Measurements from ENCODE around the gene PLOD1.

Gene PLOD1

DNA sequence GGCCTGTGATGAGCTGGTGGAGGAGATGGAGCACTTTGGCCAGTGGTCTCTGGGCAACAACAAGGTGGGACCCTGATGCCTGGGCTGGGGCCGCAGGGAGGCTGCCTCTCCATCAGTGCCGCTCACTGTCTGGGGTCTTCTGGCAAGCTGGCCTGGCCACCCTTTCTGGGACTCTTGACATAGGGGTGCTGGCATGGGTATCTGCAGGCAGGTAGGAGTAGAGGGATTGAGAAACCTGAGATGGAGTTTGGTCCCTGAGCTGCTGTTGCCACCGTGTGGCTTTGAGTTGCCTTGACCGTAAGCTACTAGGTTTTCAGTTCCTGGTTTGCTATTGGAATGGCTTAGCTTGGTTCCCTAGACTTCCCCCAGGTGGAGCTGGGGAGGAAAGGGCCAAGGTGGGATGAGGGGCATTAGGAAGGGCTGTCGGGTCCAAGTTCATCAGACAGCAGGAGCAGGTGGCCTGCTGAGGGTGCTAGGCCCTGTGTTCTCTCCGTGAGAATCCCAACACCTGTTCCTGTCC, 32.6 kb downstream of the PLOD1 start:
- no CpG with 5 or more reads among the region's 6 CpGs for WGBS, 2 donors (ENCODE audit: extremely low coverage in 2 of 2, insufficient read length in 2 of 2, insufficient replicate concordance in 1 of 2)
- peaks cover 22 to 42% of the 10 kb centered on the region in 2 donors for H3K36me3 ChIP-seq (replicated peaks in 1 of 2; ENCODE audit: control insufficient read depth in 2 of 2, insufficient read depth in 2 of 2, low read length in 2 of 2)
- peak; percentile 14 for DNase-seq (ENCODE audit: low spot score)

DNA sequence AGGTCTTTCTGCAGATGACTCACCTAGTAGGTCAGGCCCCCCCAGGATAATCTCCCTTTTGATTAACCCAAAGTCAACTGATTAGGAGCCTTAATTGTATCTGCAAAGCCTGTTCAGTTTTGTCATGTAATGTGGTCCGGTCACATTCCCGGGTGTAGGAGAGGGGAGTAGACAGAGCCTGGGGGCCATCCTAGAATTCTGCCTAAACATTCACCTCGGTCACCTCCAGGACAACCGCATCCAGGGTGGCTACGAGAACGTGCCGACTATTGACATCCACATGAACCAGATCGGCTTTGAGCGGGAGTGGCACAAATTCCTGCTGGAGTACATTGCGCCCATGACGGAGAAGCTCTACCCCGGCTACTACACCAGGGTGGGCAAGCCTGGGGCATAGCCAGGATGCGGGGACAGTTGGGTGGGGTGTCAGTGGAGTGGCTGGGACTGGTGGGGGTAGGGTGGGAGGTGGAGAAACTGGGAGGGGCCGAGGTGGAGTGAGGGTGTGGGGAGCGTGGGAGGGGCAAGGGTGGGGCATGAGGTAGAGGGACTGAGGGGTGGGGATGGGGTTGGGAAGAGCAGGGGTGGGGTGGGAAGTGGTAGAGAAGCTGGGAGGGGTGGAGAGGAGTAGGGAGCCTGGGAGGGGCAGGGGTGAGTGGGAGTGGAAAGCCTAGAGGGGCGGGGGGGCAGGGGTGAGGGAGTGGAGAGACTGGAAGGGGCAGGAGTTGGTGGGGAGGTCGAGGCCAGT, 36.1 kb downstream of the PLOD1 start:
- no peak overlapping the region for H3K9ac ChIP-seq (ENCODE audit: low read depth, low read length, poor library complexity)
- no CpG with 5 or more reads among the region's 17 CpGs for WGBS, 2 donors (ENCODE audit: extremely low coverage in 2 of 2, insufficient read length in 2 of 2, insufficient replicate concordance in 1 of 2)
- no peak overlapping the region for H3K27ac ChIP-seq (replicated peaks; ENCODE audit: low read length)
- no peaks in the 10 kb centered on the region for H3K9me3 ChIP-seq (replicated peaks in 1 of 2; ENCODE audit: control insufficient read depth in 2 of 2, insufficient read depth in 1 of 2, low read depth in 1 of 2, low read length in 2 of 2)
- no peak overlapping the region for H3K4ac ChIP-seq (ENCODE audit: low read length)
- no peak overlapping the region for H3K4me3 ChIP-seq (ENCODE audit: low read length in 2 of 2)
- H4K8ac ChIP-seq (ENCODE audit: low read depth, low read length): no peak overlapping the region
- H2BK5ac ChIP-seq (ENCODE audit: low read length): no peak overlapping the region
- H4K91ac ChIP-seq (ENCODE audit: low read depth, low read length, poor library complexity): no peak overlapping the region
- no peaks in the 10 kb centered on the region for H3K4me1 ChIP-seq (ENCODE audit: control insufficient read depth in 2 of 2, insufficient read depth in 1 of 2, low read depth in 1 of 2, low read length in 2 of 2)
- H3K14ac ChIP-seq (ENCODE audit: low read length): no peak overlapping the region
- no peak overlapping the region for H3K23ac ChIP-seq (ENCODE audit: low read depth, low read length, poor library complexity)
- no peaks in the 10 kb centered on the region for H3K79me1 ChIP-seq (ENCODE audit: low read depth, low read length)
- no peaks in the 10 kb centered on the region for H3K27me3 ChIP-seq (ENCODE audit: control insufficient read depth in 3 of 3, insufficient read depth in 3 of 3, low read depth in 1 of 3, low read length in 3 of 3)
- no peak overlapping the region for H3K18ac ChIP-seq (ENCODE audit: low read length)
- no peak overlapping the region for H2AFZ ChIP-seq (ENCODE audit: low read length)
- H3K36me3 ChIP-seq (replicated peaks in 1 of 2; ENCODE audit: control insufficient read depth in 2 of 2, insufficient read depth in 2 of 2, low read length in 2 of 2): peaks cover 14 to 40% of the 10 kb centered on the region in 2 donors
- DNase-seq (ENCODE audit: low spot score): no peak
- H2BK15ac ChIP-seq (ENCODE audit: low read length): no peak overlapping the region
- no peak overlapping the region for H2BK12ac ChIP-seq (ENCODE audit: low read length)
- H3K4me2 ChIP-seq (ENCODE audit: insufficient read depth, low read length, poor library complexity, severe bottlenecking): no peak overlapping the region
- no peak overlapping the region for H2AK5ac ChIP-seq (ENCODE audit: low read depth, low read length)
- H2BK120ac ChIP-seq (ENCODE audit: low read depth, low read length): no peak overlapping the region

More for the DNA sequence above, 32.6 kb downstream of the PLOD1 start:
- H2BK5ac ChIP-seq (ENCODE audit: low read length): no peak overlapping the region
- H3K18ac ChIP-seq (ENCODE audit: low read length): no peak overlapping the region
- H3K4me3 ChIP-seq (ENCODE audit: low read length in 2 of 2): peak overlapping the region in 1 of 2 donors; percentile 54
- H4K8ac ChIP-seq (ENCODE audit: low read depth, low read length): no peak overlapping the region
- no peak overlapping the region for H4K91ac ChIP-seq (ENCODE audit: low read depth, low read length, poor library complexity)
- H3K27ac ChIP-seq (replicated peaks; ENCODE audit: low read length): no peak overlapping the region
- H2AK5ac ChIP-seq (ENCODE audit: low read depth, low read length): no peak overlapping the region
- H2BK12ac ChIP-seq (ENCODE audit: low read length): no peak overlapping the region
- no peak overlapping the region for H3K4me2 ChIP-seq (ENCODE audit: insufficient read depth, low read length, poor library complexity, severe bottlenecking)
- no peak overlapping the region for H3K14ac ChIP-seq (ENCODE audit: low read length)
- H2AFZ ChIP-seq (ENCODE audit: low read length): no peak overlapping the region
- H2BK15ac ChIP-seq (ENCODE audit: low read length): no peak overlapping the region
- H3K9me3 ChIP-seq (replicated peaks in 1 of 2; ENCODE audit: control insufficient read depth in 2 of 2, insufficient read depth in 1 of 2, low read depth in 1 of 2, low read length in 2 of 2): no peaks in the 10 kb centered on the region
- H3K23ac ChIP-seq (ENCODE audit: low read depth, low read length, poor library complexity): peak overlapping the region; percentile 65
- no peaks in the 10 kb centered on the region for H3K27me3 ChIP-seq (ENCODE audit: control insufficient read depth in 3 of 3, insufficient read depth in 3 of 3, low read depth in 1 of 3, low read length in 3 of 3)
- H3K4ac ChIP-seq (ENCODE audit: low read length): no peak overlapping the region
- no peaks in the 10 kb centered on the region for H3K79me1 ChIP-seq (ENCODE audit: low read depth, low read length)
- H2BK120ac ChIP-seq (ENCODE audit: low read depth, low read length): no peak overlapping the region
- no peaks in the 10 kb centered on the region for H3K4me1 ChIP-seq (ENCODE audit: control insufficient read depth in 2 of 2, insufficient read depth in 1 of 2, low read depth in 1 of 2, low read length in 2 of 2)
- no peak overlapping the region for H3K9ac ChIP-seq (ENCODE audit: low read depth, low read length, poor library complexity)

DNA sequence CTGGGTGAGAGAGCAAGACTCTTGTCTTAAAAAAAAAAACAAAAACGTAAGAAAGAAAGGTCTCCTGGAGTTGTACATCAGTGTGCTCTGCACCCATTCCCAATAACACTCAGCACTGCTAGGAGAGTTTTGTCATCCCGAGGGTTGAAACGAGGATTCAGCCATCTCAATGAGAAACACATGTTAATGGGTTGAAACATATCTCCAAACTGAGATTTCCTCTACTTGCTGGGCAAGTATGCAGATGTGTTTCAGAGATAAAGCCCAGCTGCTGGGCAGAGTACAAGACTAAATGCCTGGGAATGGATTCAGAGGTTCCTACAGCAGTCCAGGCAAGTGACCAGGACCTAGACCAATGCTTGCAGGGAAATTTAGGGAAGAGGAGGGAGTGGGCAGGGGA, 43.1 kb downstream of the PLOD1 start:
- H2BK15ac ChIP-seq (ENCODE audit: low read length): no peak overlapping the region
- no peak overlapping the region for H3K9ac ChIP-seq (ENCODE audit: low read depth, low read length, poor library complexity)
- no peak overlapping the region for H3K23ac ChIP-seq (ENCODE audit: low read depth, low read length, poor library complexity)
- H2AK5ac ChIP-seq (ENCODE audit: low read depth, low read length): no peak overlapping the region
- no peak overlapping the region for H3K27ac ChIP-seq (replicated peaks; ENCODE audit: low read length)
- no peak overlapping the region for H2BK5ac ChIP-seq (ENCODE audit: low read length)
- no peak overlapping the region for H3K4me3 ChIP-seq (ENCODE audit: low read length in 2 of 2)
- H3K18ac ChIP-seq (ENCODE audit: low read length): no peak overlapping the region
- H3K79me1 ChIP-seq (ENCODE audit: low read depth, low read length): peaks cover 4% of the 10 kb centered on the region
- peaks cover 4 to 23% of the 10 kb centered on the region in 2 donors for H3K4me1 ChIP-seq (ENCODE audit: control insufficient read depth in 2 of 2, insufficient read depth in 1 of 2, low read depth in 1 of 2, low read length in 2 of 2)
- H3K36me3 ChIP-seq (replicated peaks in 1 of 2; ENCODE audit: control insufficient read depth in 2 of 2, insufficient read depth in 2 of 2, low read length in 2 of 2): peaks cover 14 to 38% of the 10 kb centered on the region in 2 donors
- H3K27me3 ChIP-seq (ENCODE audit: control insufficient read depth in 3 of 3, insufficient read depth in 3 of 3, low read depth in 1 of 3, low read length in 3 of 3): no peaks in the 10 kb centered on the region
- no peak overlapping the region for H3K4ac ChIP-seq (ENCODE audit: low read length)
- H4K91ac ChIP-seq (ENCODE audit: low read depth, low read length, poor library complexity): no peak overlapping the region
- no peak overlapping the region for H2AFZ ChIP-seq (ENCODE audit: low read length)
- H2BK120ac ChIP-seq (ENCODE audit: low read depth, low read length): no peak overlapping the region
- H3K14ac ChIP-seq (ENCODE audit: low read length): no peak overlapping the region
- no peak overlapping the region for H3K4me2 ChIP-seq (ENCODE audit: insufficient read depth, low read length, poor library complexity, severe bottlenecking)
- no CpG with 5 or more reads among the region's 3 CpGs for WGBS, 2 donors (ENCODE audit: extremely low coverage in 2 of 2, insufficient read length in 2 of 2, insufficient replicate concordance in 1 of 2)
- no peaks in the 10 kb centered on the region for H3K9me3 ChIP-seq (replicated peaks in 1 of 2; ENCODE audit: control insufficient read depth in 2 of 2, insufficient read depth in 1 of 2, low read depth in 1 of 2, low read length in 2 of 2)
- DNase-seq (ENCODE audit: low spot score): no peak
- no peak overlapping the region for H2BK12ac ChIP-seq (ENCODE audit: low read length)
- H4K8ac ChIP-seq (ENCODE audit: low read depth, low read length): no peak overlapping the region

DNA sequence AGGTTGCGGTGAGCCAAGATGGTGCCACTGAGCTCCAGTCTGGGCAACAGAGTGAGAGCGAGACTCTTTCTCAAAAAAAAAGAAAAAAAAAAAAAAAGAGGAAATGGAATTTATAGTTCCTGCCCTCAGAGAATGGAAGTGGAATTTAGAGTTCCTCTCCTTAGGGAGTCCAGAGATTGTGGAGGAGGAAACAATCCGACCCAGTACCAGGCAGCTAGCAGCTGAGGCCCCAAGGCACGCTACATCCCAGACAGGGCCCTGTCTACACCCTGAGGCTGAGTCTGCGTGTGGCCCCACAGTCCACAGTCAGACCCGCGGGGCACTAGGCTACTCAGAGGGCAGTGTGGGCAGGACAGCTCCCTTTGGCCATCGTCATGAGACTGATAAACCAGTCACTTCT, 43.8 kb downstream of the PLOD1 start:
- peaks cover 13 to 42% of the 10 kb centered on the region in 2 donors for H3K36me3 ChIP-seq (replicated peaks in 1 of 2; ENCODE audit: control insufficient read depth in 2 of 2, insufficient read depth in 2 of 2, low read length in 2 of 2)

More for the DNA sequence above, 43.8 kb downstream of the PLOD1 start:
- no peak overlapping the region for H3K4me2 ChIP-seq (ENCODE audit: insufficient read depth, low read length, poor library complexity, severe bottlenecking)
- H3K79me1 ChIP-seq (ENCODE audit: low read depth, low read length): peaks cover 6% of the 10 kb centered on the region
- no peak overlapping the region for H3K14ac ChIP-seq (ENCODE audit: low read length)
- no peak overlapping the region for H2BK5ac ChIP-seq (ENCODE audit: low read length)
- H3K18ac ChIP-seq (ENCODE audit: low read length): no peak overlapping the region
- no peaks in the 10 kb centered on the region for H3K9me3 ChIP-seq (replicated peaks in 1 of 2; ENCODE audit: control insufficient read depth in 2 of 2, insufficient read depth in 1 of 2, low read depth in 1 of 2, low read length in 2 of 2)
- H4K91ac ChIP-seq (ENCODE audit: low read depth, low read length, poor library complexity): no peak overlapping the region
- no peak for DNase-seq (ENCODE audit: low spot score)
- H2BK120ac ChIP-seq (ENCODE audit: low read depth, low read length): no peak overlapping the region
- peak overlapping the region; percentile 18 for H3K9ac ChIP-seq (ENCODE audit: low read depth, low read length, poor library complexity)
- H2BK12ac ChIP-seq (ENCODE audit: low read length): no peak overlapping the region
- H3K27ac ChIP-seq (replicated peaks; ENCODE audit: low read length): no peak overlapping the region
- H3K4me1 ChIP-seq (ENCODE audit: control insufficient read depth in 2 of 2, insufficient read depth in 1 of 2, low read depth in 1 of 2, low read length in 2 of 2): peaks cover 4 to 23% of the 10 kb centered on the region in 2 donors
- no peak overlapping the region for H3K4me3 ChIP-seq (ENCODE audit: low read length in 2 of 2)
- no peak overlapping the region for H2BK15ac ChIP-seq (ENCODE audit: low read length)
- no peak overlapping the region for H2AFZ ChIP-seq (ENCODE audit: low read length)
- no peak overlapping the region for H2AK5ac ChIP-seq (ENCODE audit: low read depth, low read length)
- H3K4ac ChIP-seq (ENCODE audit: low read length): no peak overlapping the region
- H3K23ac ChIP-seq (ENCODE audit: low read depth, low read length, poor library complexity): no peak overlapping the region
- H3K27me3 ChIP-seq (ENCODE audit: control insufficient read depth in 3 of 3, insufficient read depth in 3 of 3, low read depth in 1 of 3, low read length in 3 of 3): no peaks in the 10 kb centered on the region
- no peak overlapping the region for H4K8ac ChIP-seq (ENCODE audit: low read depth, low read length)
- WGBS, 2 donors (ENCODE audit: extremely low coverage in 2 of 2, insufficient read length in 2 of 2, insufficient replicate concordance in 1 of 2): no CpG with 5 or more reads among the region's 8 CpGs

Data from neuronal stem cell (in vitro differentiated cells).